RWPE2 (cell line): Measurements from ENCODE around the gene TAP1.
A peak's percentile ranks its signal among the peaks of the same experiment; 100 is the strongest.

Experiments used
- ATAC-seq: fragments of 200-7000 bp; cut with Tn5 transposase; 3 replicates; pipeline ENCODE4 v1.9.1; 2021; ENCODE audit warnings: low read depth
- DNase-seq: peaks from one replicate; pipeline ENCODE4 v3.0.0-alpha.2; 2020; ENCODE audit warnings: low spot score
- H3K27ac ChIP-seq: fragments of 450-650 bp; 2 replicates; pipeline ENCODE4 v1.5.1; 2017; ENCODE audit warnings: mild to moderate bottlenecking; ENCODE audit not compliant: poor library complexity, severe bottlenecking
- H3K27me3 ChIP-seq: fragments of 250-450 bp; sonication (Bioruptor Pico); 2 replicates; pipeline ENCODE4 v1.5.1; 2021; ENCODE audit warnings: mild to moderate bottlenecking, moderate library complexity; ENCODE audit not compliant: insufficient read depth, poor library complexity, severe bottlenecking
- H3K36me3 ChIP-seq: fragments of 250-450 bp; sonication (Bioruptor Pico); 2 replicates; pipeline ENCODE4 v1.5.1; 2020; ENCODE audit warnings: low read depth, mild to moderate bottlenecking, moderate library complexity
- H3K4me1 ChIP-seq: fragments of 250-450 bp; sonication (Bioruptor Pico); 2 replicates; pipeline ENCODE4 v1.5.1; 2021; ENCODE audit warnings: mild to moderate bottlenecking, moderate library complexity; ENCODE audit not compliant: insufficient read depth, poor library complexity, severe bottlenecking
- H3K4me3 ChIP-seq: fragments of 250-450 bp; sonication (Bioruptor Pico); 2 replicates; pipeline ENCODE4 v1.5.1; 2021; ENCODE audit warnings: mild to moderate bottlenecking, moderate library complexity; ENCODE audit not compliant: severe bottlenecking
- H3K9me3 ChIP-seq: fragments of 250-450 bp; sonication (Bioruptor Pico); 2 replicates; pipeline ENCODE4 v1.5.1; 2021; ENCODE audit warnings: mild to moderate bottlenecking, moderate library complexity; ENCODE audit not compliant: severe bottlenecking
- TF ChIP-seq, protein P1 (sequence below): fragments of 450-650 bp; IDR thresholded peaks from one replicate; pipeline ENCODE4 v1.5.1; 2017; ENCODE audit warnings: mild to moderate bottlenecking, moderate library complexity; ENCODE audit not compliant: poor library complexity, severe bottlenecking

Gene TAP1

DNA sequence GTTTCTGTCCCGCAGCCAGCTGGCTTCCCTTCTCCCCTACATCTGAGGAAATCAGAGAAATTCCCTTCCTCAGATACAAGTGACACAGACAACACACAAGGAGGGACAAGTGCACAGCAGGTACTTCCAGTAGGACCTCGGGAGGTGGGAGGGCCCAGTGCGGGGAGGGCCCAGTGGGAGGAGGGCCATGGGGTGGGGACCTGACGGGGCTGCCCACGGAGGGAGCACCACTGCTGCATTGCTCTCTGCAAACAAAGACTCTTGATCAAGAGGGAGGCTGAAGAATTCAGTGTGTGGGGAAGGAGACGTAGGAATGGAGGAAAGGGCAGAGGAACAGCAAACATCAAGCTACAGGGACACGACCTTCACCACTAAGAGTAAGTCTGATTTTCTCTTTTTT is 24.0 kb downstream of the TAP1 start:
- no peak for ATAC-seq
- H3K27me3 ChIP-seq = no peaks in the 10 kb centered on the region
- H3K36me3 ChIP-seq = peaks cover 44% of the 10 kb centered on the region
- H3K4me3 ChIP-seq = no peak overlapping the region
- TF ChIP-seq, protein P1, sequence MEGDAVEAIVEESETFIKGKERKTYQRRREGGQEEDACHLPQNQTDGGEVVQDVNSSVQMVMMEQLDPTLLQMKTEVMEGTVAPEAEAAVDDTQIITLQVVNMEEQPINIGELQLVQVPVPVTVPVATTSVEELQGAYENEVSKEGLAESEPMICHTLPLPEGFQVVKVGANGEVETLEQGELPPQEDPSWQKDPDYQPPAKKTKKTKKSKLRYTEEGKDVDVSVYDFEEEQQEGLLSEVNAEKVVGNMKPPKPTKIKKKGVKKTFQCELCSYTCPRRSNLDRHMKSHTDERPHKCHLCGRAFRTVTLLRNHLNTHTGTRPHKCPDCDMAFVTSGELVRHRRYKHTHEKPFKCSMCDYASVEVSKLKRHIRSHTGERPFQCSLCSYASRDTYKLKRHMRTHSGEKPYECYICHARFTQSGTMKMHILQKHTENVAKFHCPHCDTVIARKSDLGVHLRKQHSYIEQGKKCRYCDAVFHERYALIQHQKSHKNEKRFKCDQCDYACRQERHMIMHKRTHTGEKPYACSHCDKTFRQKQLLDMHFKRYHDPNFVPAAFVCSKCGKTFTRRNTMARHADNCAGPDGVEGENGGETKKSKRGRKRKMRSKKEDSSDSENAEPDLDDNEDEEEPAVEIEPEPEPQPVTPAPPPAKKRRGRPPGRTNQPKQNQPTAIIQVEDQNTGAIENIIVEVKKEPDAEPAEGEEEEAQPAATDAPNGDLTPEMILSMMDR = no peak
- no peaks in the 10 kb centered on the region for H3K9me3 ChIP-seq
- no peaks in the 10 kb centered on the region for H3K4me1 ChIP-seq
- H3K27ac ChIP-seq = no peak overlapping the region
- DNase-seq = no peak

DNA sequence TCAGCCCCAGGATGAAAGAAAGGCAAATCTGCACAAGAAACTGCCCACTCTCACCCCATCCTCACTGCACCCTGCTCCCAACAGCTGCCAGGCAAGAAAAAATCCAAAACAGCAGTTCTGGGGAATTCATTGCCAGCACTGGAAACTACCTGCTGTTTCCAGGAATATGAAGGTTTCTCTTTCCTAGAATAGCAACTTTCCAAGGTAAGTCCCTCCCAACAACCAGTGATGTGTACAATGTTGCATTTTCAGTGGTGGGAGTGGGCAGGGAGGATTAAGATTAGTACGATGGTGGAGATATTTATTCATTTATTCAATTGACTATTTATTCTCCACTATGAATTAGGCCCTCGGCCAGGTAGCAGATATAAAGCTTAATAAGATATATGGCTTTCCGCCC is 26.5 kb downstream of the TAP1 start:
- H3K4me1 ChIP-seq = no peaks in the 10 kb centered on the region
- peaks cover 22% of the 10 kb centered on the region for H3K36me3 ChIP-seq
- no peaks in the 10 kb centered on the region for H3K27me3 ChIP-seq
- no peaks in the 10 kb centered on the region for H3K9me3 ChIP-seq
- ATAC-seq (no peak), DNase-seq (no peak)
- no peak overlapping the region for H3K27ac ChIP-seq
- H3K4me3 ChIP-seq = no peak overlapping the region
- TF ChIP-seq, protein P1 = no peak

DNA sequence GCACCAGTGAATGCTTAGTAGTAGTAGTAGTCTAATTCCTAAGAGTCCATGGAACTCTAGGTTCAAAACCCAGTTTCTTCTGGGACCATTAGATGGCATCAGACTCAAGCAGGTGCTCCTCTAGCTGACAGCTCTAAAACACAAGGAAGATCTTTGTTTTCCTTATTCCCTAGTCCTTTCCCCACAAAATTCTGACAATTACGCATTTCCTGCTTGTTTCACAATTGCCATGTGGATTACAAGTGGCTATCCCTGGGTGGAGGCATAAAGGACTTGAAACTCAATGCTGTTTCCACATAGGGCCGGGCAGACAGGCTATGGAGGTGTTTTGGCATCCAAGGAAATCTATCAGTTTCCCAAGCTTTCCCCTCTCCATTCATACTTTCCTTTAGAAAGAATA is 27.5 kb downstream of the TAP1 start:
- Histone ChIP-seq H3K27me3 (no peaks in the 10 kb centered on the region), H3K27ac (no peak overlapping the region), H3K4me1 (no peaks in the 10 kb centered on the region), H3K36me3 (peaks cover 11% of the 10 kb centered on the region), H3K4me3 (no peak overlapping the region), H3K9me3 (no peaks in the 10 kb centered on the region)
- DNase-seq (no peak), ATAC-seq (peak; percentile 70)
- TF ChIP-seq, protein P1 = peak; percentile 70

DNA sequence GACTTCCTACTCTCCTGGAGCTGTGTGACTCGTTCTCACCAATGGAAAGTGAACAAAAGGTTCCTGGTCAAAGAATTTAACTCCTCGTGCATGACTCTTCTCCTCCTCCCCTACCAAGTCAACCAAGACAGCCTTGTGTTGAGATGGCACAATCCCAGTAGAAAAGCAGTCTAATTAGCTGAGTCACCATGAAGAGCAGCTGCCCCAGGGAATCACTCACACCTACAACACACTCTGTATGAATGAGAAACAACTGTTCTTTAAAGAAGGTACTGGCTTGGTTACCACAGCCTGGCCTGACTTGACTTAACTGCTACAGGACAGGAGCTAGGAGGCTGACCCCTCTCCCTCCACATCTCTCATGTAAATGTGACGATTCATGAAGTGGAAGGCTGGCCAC is 33.8 kb downstream of the TAP1 start:
- TF ChIP-seq, protein P1 = no peak
- no peak overlapping the region for H3K27ac ChIP-seq
- no peaks in the 10 kb centered on the region for H3K9me3 ChIP-seq
- peaks cover 14% of the 10 kb centered on the region for H3K4me1 ChIP-seq
- H3K27me3 ChIP-seq = no peaks in the 10 kb centered on the region
- ATAC-seq (peak; percentile 86), DNase-seq (no peak)
- H3K36me3 ChIP-seq = no peaks in the 10 kb centered on the region
- no peak overlapping the region for H3K4me3 ChIP-seq

DNA sequence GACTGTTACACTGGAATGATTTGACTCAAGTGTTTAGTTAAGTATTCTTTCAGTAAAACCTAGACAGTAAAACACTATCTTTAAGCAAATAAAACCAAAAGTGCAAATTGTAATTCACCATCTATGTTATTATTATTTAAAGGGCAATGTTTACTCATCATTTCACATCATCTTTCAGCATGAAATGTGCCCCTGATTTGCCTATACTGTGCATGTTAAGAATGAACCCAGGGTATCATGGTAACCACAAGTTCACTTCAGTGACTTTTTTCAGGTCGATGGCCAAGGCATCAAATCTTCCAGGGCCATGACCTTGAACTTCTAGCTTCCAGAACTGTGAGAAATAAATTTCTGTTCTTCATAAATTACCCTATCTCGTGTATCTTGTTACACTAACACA is 34.6 kb downstream of the TAP1 start:
- no peak for ATAC-seq
- H3K36me3 ChIP-seq = no peaks in the 10 kb centered on the region
- TF ChIP-seq, protein P1 = no peak

More for the DNA sequence above, 34.6 kb downstream of the TAP1 start:
- DNase-seq = no peak
- Histone ChIP-seq H3K4me3 (no peak overlapping the region), H3K9me3 (no peaks in the 10 kb centered on the region), H3K27ac (no peak overlapping the region), H3K27me3 (no peaks in the 10 kb centered on the region), H3K4me1 (peaks cover 14% of the 10 kb centered on the region)
